GM23338 (cell line): ENCODE results near the gene FANCC.

Experiments
- CREB1 ChIP-seq: fragments of 250-450 bp; sonication (Bioruptor Pico); IDR thresholded peaks from 2 replicates; pipeline ENCODE4 v1.5.0; 2020; ENCODE audit warnings: low read depth, mild to moderate bottlenecking, moderate library complexity
- CTCF ChIP-seq, 2 experiments: fragments of 200-600 bp in 1 of 2; sonication (generic) in 1 of 2; conservative IDR thresholded peaks; 2 replicates each; pipeline versions ENCODE4 v1.5.1 to v1.6.1; 2016 to 2017; ENCODE audit warnings: antibody characterized with exemption in 2 of 2, low read depth in 2 of 2, mild to moderate bottlenecking in 2 of 2, moderate library complexity in 1 of 2
- EZH2 ChIP-seq: fragments of 200-600 bp; sonication (generic); IDR thresholded peaks from one replicate; pipeline ENCODE4 v1.8.0; 2017; ENCODE audit warnings: antibody characterized with exemption, mild to moderate bottlenecking, low read depth; ENCODE audit not compliant: unreplicated experiment
- EZH2phosphoT487 ChIP-seq: fragments of 200-600 bp; sonication (generic); IDR thresholded peaks from one replicate; pipeline ENCODE4 v1.8.1; 2018; ENCODE audit warnings: antibody characterized with exemption; ENCODE audit not compliant: unreplicated experiment
- JUNB ChIP-seq: IDR thresholded peaks from one replicate; pipeline ENCODE4 v1.6.1; 2016; ENCODE audit warnings: antibody characterized with exemption; ENCODE audit not compliant: unreplicated experiment
- POLR2AphosphoS5 ChIP-seq: IDR thresholded peaks from 2 replicates; pipeline ENCODE4 v1.6.1; 2016; ENCODE audit warnings: antibody characterized with exemption, low read depth
- REST ChIP-seq: IDR thresholded peaks from one replicate; pipeline ENCODE4 v1.6.1; 2018; ENCODE audit warnings: antibody characterized with exemption; ENCODE audit not compliant: unreplicated experiment
- ZNF331 ChIP-seq: fragments of 250-450 bp; sonication (Bioruptor Pico); IDR thresholded peaks from 2 replicates; pipeline ENCODE4 v1.5.0; 2020; ENCODE audit warnings: low read depth, mild to moderate bottlenecking, moderate library complexity
- ZNF462 ChIP-seq: fragments of 250-450 bp; sonication (Bioruptor Pico); IDR thresholded peaks from 2 replicates; pipeline ENCODE4 v1.5.0; 2020; ENCODE audit warnings: mild to moderate bottlenecking, moderate library complexity

GRCh38 chr9:95102001-95102433 is 215.5 kb downstream of the FANCC start:
- TF ChIP-seq CTCF (conservative IDR thresholded peaks at IDR 0.05; ENCODE audit: low read depth in 2 of 2) (no peak), REST (no peak), JUNB (no peak), ZNF462 (CRISPR knock-in tag) (no peak), EZH2phosphoT487 (no peak), EZH2 (no peak), CREB1 (CRISPR knock-in tag) (no peak), POLR2AphosphoS5 (no peak), ZNF331 (no peak)
